GM23338 (cell line): Measurements from ENCODE around the gene AK4. TPM values are rescaled to one million over a fixed set of nuclear protein-coding genes. Genes with fewer than 3 reads are reported as not detected.

ENCODE experiments used
- ATAC-seq: fragments of 200-7000 bp; cut with Tn5 transposase; 3 replicates; pipeline ENCODE4 v1.9.1; 2020
- DNase-seq: peaks from one replicate; pipeline ENCODE4 v3.0.0-alpha.2; 2015; ENCODE audit warnings: low spot score
- H2AFZ ChIP-seq: fragments of 200-600 bp; sonication (generic); 2 replicates; pipeline ENCODE4 v1.8.0; 2016; ENCODE audit warnings: antibody characterized with exemption, mild to moderate bottlenecking, moderate library complexity
- H3F3A ChIP-seq: fragments of 200-600 bp; sonication (generic); replicated peaks from 2 replicates; pipeline ENCODE4 v1.8.0; 2017; ENCODE audit warnings: antibody characterized with exemption, mixed run types, low read depth
- H3K27ac ChIP-seq: fragments of 200-600 bp; sonication (generic); 2 replicates; pipeline ENCODE4 v1.6.1; 2016; ENCODE audit warnings: low read depth
- H3K27me3 ChIP-seq: fragments of 200-600 bp; sonication (generic); 2 replicates; pipeline ENCODE4 v1.8.0; 2016; ENCODE audit warnings: mild to moderate bottlenecking, mixed run types, moderate library complexity; ENCODE audit not compliant: insufficient read depth
- H3K36me3 ChIP-seq: fragments of 200-600 bp; sonication (generic); 2 replicates; pipeline ENCODE4 v1.8.0; 2016; ENCODE audit warnings: mild to moderate bottlenecking; ENCODE audit not compliant: insufficient read depth
- H3K4me1 ChIP-seq: fragments of 200-600 bp; sonication (generic); 2 replicates; pipeline ENCODE4 v1.8.0; 2016; ENCODE audit warnings: mild to moderate bottlenecking, moderate library complexity; ENCODE audit not compliant: insufficient read depth
- H3K4me2 ChIP-seq: fragments of 200-600 bp; sonication (generic); 2 replicates; pipeline ENCODE4 v1.7.1; 2017; ENCODE audit warnings: mixed run types
- H3K4me3 ChIP-seq: fragments of 200-600 bp; sonication (generic); 2 replicates; pipeline ENCODE4 v1.6.1; 2016; ENCODE audit warnings: mixed run types
- H3K79me2 ChIP-seq: fragments of 200-600 bp; sonication (generic); replicated peaks from 2 replicates; pipeline ENCODE4 v1.8.0; 2017; ENCODE audit warnings: mild to moderate bottlenecking; ENCODE audit not compliant: insufficient read depth
- H3K9me2 ChIP-seq: fragments of 200-600 bp; sonication (generic); 2 replicates; pipeline ENCODE4 v1.8.0; 2017; ENCODE audit not compliant: insufficient read depth
- H4K20me1 ChIP-seq: fragments of 200-600 bp; sonication (generic); replicated peaks from 2 replicates; pipeline ENCODE4 v1.8.0; 2017; ENCODE audit warnings: mild to moderate bottlenecking; ENCODE audit not compliant: insufficient read depth
- H3K27ac Mint-ChIP-seq: 2 replicates; pipeline ENCODE4 v1.8.0; 2020; ENCODE audit warnings: inconsistent platforms, mild to moderate bottlenecking, moderate library complexity, mixed read lengths
- H3K27me3 Mint-ChIP-seq: 3 replicates; pipeline ENCODE4 v1.8.0; 2022; ENCODE audit warnings: low read depth, mild to moderate bottlenecking, moderate library complexity, mixed read lengths, inconsistent platforms; ENCODE audit not compliant: insufficient read depth, poor library complexity
- H3K36me3 Mint-ChIP-seq: 3 replicates; pipeline ENCODE4 v1.8.0; 2021; ENCODE audit warnings: low read depth, mild to moderate bottlenecking, inconsistent platforms, moderate library complexity, mixed read lengths
- H3K4me1 Mint-ChIP-seq: 3 replicates; pipeline ENCODE4 v1.8.0; 2020; ENCODE audit warnings: mild to moderate bottlenecking, inconsistent platforms, mixed read lengths
- H3K4me3 Mint-ChIP-seq: 3 replicates; pipeline ENCODE4 v1.8.0; 2021; ENCODE audit warnings: moderate library complexity, mild to moderate bottlenecking, inconsistent platforms, mixed read lengths
- H3K9me3 Mint-ChIP-seq: 3 replicates; pipeline ENCODE4 v1.8.0; 2020; ENCODE audit warnings: moderate library complexity, mild to moderate bottlenecking, inconsistent platforms, mixed read lengths
- CREB1 ChIP-seq: fragments of 250-450 bp; sonication (Bioruptor Pico); IDR thresholded peaks from 2 replicates; pipeline ENCODE4 v1.5.0; 2020; ENCODE audit warnings: low read depth, mild to moderate bottlenecking, moderate library complexity
- NANOG ChIP-seq: IDR thresholded peaks from 2 replicates; pipeline ENCODE4 v1.6.1; 2016; ENCODE audit warnings: antibody characterized with exemption, borderline replicate concordance
- POLR2AphosphoS5 ChIP-seq: IDR thresholded peaks from 2 replicates; pipeline ENCODE4 v1.6.1; 2016; ENCODE audit warnings: antibody characterized with exemption, low read depth
- STAT1 ChIP-seq: IDR thresholded peaks from one replicate; pipeline ENCODE4 v1.6.1; 2016; ENCODE audit warnings: antibody characterized with exemption; ENCODE audit not compliant: unreplicated experiment
- ZNF114 ChIP-seq: fragments of 250-450 bp; sonication (Bioruptor Pico); IDR thresholded peaks from 2 replicates; pipeline ENCODE4 v1.5.0; 2020; ENCODE audit warnings: mild to moderate bottlenecking, moderate library complexity
- ZNF331 ChIP-seq: fragments of 250-450 bp; sonication (Bioruptor Pico); IDR thresholded peaks from 2 replicates; pipeline ENCODE4 v1.5.0; 2020; ENCODE audit warnings: low read depth, mild to moderate bottlenecking, moderate library complexity
- polyA plus RNA-seq: library from polyadenylated mRNA; unstranded; fragments of >200 nt; fragmentation: Nextera tagmentation; extraction: Ambion mirVana; gene quantifications from 2 replicates; pipeline ENCODE4 v1.2.1, GENCODE V29; 2016
- total RNA-seq: library from RNA; depleted of rRNA; stranded (reverse); fragments of >200 nt; shearing (Covaris generic); gene quantifications from 2 replicates; pipeline ENCODE4 v1.2.3, GENCODE V29; 2014
- TF ChIP-seq, protein P1 (sequence below): IDR thresholded peaks from 2 replicates; pipeline ENCODE4 v1.6.1; 2016; ENCODE audit warnings: antibody characterized with exemption
- TF ChIP-seq, protein P2 (sequence below): fragments of 250-450 bp; sonication (Bioruptor Pico); IDR thresholded peaks from 2 replicates; pipeline ENCODE4 v1.5.0; 2020; ENCODE audit warnings: mild to moderate bottlenecking, moderate library complexity
- TF ChIP-seq, protein P3 (sequence below), 2 experiments: fragments of 200-600 bp in 1 of 2; sonication (generic) in 1 of 2; conservative IDR thresholded peaks; 2 replicates each; pipeline versions ENCODE4 v1.5.1 to v1.6.1; 2016 to 2017; ENCODE audit warnings: antibody characterized with exemption in 2 of 2, low read depth in 2 of 2, mild to moderate bottlenecking in 2 of 2, moderate library complexity in 1 of 2

The AK4 gene
- total and polyA plus RNA-seq, 2 experiments from 2014 or later, result 123 to 127 TPM

DNA sequence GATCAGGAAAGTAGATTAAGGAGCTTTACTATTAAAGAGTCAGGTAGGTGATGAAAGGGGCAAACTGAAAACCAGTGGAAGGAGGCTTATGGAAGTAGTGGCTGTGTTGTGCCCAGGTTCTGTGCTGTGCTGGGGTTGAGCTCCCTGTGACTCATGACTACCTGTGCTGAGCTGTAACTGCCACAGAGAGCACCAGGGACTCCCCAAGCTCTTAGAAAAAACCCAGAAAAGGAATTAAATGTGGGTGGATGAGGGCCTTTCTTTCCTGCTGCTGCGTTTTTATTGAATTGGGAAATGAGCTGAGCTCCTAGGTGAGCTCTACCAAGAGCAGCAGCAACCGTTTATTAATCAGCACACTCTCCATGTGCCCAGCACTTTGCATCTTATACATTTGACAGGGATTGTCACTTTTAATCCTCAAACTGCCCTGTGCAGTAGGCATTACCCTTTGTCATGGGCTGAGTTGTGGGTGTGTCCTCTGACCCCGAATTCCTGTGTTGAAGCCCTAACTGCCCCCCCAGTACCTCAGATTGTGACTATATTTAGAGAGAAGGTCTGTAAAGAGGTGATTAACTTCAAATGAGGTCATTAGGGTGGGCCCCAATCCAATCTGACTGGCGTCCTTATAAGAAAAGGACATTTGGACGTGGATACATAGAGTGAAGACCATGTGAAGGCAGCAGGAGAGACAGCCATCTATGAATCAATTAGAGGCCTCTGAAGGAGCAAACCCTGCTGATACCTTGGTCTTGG is 65.4 kb downstream of the AK4 start:
- TF ChIP-seq, protein P1, sequence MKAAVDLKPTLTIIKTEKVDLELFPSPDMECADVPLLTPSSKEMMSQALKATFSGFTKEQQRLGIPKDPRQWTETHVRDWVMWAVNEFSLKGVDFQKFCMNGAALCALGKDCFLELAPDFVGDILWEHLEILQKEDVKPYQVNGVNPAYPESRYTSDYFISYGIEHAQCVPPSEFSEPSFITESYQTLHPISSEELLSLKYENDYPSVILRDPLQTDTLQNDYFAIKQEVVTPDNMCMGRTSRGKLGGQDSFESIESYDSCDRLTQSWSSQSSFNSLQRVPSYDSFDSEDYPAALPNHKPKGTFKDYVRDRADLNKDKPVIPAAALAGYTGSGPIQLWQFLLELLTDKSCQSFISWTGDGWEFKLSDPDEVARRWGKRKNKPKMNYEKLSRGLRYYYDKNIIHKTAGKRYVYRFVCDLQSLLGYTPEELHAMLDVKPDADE, result no peak
- no peak for TF ChIP-seq STAT1
- H3K4me1 ChIP-seq, result peaks cover 21% of the 10 kb centered on the region
- ATAC-seq (no peak), DNase-seq (no peak)
- H3K27me3 ChIP-seq, result no peaks in the 10 kb centered on the region
- H3K27ac ChIP-seq, result no peak overlapping the region
- H3F3A ChIP-seq, result 0 out of 2 replicates have a peak, but pooled peaks cover 3% of the 10 kb centered on the region
- Mint-ChIP-seq H3K4me3 (no peak overlapping the region), H3K36me3 (peaks cover 24% of the 10 kb centered on the region), H3K27ac (no peak overlapping the region), H3K27me3 (peaks cover 8% of the 10 kb centered on the region), H3K4me1 (peaks cover 47% of the 10 kb centered on the region), H3K9me3 (no peaks in the 10 kb centered on the region; the same call in 2 of the 3 replicates)
- H3K4me3 ChIP-seq, result no peak overlapping the region
- H4K20me1 ChIP-seq, result no peaks in the 10 kb centered on the region; the same call in 1 of the 2 replicates
- H3K36me3 ChIP-seq, result no peaks in the 10 kb centered on the region
- H3K4me2 ChIP-seq, result no peak overlapping the region
- H2AFZ ChIP-seq, result no peak overlapping the region
- H3K9me2 ChIP-seq, result no peaks in the 10 kb centered on the region
- H3K79me2 ChIP-seq, result peaks cover 50% of the 10 kb centered on the region

DNA sequence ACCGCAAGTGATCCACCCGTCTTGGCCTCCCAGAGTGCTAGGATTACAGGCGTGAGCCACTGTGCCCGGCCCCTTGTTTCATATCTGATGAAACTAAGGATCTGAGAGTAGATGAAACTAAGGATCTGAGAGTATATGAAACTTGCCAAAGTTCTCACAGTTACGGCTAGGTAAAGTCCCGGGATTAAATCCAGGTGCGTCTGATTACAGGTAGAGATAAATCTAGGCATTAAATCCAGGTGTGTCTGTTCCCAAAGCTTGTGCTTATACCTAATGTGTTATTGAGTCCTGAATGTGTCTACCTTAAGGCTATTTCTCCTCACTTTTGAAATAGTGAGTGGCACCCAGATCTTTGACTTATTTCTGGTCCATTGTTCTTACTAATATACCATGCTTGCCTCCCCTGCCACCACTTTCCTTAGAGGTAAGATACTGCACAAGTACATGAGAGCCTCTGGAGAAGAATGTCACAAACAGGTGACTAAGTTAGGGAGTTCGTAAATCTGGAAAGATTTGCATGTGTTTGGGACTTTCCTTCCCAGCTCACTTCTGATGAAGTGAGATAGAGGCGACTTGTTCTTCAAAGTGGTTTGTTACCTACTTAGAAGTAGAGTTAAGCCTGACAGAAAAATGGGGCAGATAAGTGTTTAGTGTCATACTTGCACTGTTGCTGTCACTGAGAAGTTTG is 66.5 kb downstream of the AK4 start:
- peaks cover 35% of the 10 kb centered on the region for H3K36me3 Mint-ChIP-seq
- DNase-seq, result no peak
- Histone ChIP-seq H2AFZ (no peak overlapping the region), H3F3A (0 out of 2 replicates have a peak, but pooled peaks cover 3% of the 10 kb centered on the region), H3K27me3 (no peaks in the 10 kb centered on the region), H3K9me2 (no peaks in the 10 kb centered on the region), H4K20me1 (no peaks in the 10 kb centered on the region; the same call in 1 of the 2 replicates), H3K79me2 (peaks cover 50% of the 10 kb centered on the region), H3K4me2 (no peak overlapping the region), H3K27ac (no peak overlapping the region), H3K4me1 (peaks cover 16% of the 10 kb centered on the region), H3K36me3 (peaks cover 8% of the 10 kb centered on the region; the same call in 1 of the 2 replicates), H3K4me3 (no peak overlapping the region)
- no peak overlapping the region for H3K27ac Mint-ChIP-seq
- H3K4me1 Mint-ChIP-seq, result peaks cover 38% of the 10 kb centered on the region
- TF ChIP-seq NANOG (no peak), CREB1 (CRISPR knock-in tag) (no peak), POLR2AphosphoS5 (no peak), ZNF114 (no peak), ZNF331 (CRISPR knock-in tag) (no peak)
- TF ChIP-seq, protein P2, sequence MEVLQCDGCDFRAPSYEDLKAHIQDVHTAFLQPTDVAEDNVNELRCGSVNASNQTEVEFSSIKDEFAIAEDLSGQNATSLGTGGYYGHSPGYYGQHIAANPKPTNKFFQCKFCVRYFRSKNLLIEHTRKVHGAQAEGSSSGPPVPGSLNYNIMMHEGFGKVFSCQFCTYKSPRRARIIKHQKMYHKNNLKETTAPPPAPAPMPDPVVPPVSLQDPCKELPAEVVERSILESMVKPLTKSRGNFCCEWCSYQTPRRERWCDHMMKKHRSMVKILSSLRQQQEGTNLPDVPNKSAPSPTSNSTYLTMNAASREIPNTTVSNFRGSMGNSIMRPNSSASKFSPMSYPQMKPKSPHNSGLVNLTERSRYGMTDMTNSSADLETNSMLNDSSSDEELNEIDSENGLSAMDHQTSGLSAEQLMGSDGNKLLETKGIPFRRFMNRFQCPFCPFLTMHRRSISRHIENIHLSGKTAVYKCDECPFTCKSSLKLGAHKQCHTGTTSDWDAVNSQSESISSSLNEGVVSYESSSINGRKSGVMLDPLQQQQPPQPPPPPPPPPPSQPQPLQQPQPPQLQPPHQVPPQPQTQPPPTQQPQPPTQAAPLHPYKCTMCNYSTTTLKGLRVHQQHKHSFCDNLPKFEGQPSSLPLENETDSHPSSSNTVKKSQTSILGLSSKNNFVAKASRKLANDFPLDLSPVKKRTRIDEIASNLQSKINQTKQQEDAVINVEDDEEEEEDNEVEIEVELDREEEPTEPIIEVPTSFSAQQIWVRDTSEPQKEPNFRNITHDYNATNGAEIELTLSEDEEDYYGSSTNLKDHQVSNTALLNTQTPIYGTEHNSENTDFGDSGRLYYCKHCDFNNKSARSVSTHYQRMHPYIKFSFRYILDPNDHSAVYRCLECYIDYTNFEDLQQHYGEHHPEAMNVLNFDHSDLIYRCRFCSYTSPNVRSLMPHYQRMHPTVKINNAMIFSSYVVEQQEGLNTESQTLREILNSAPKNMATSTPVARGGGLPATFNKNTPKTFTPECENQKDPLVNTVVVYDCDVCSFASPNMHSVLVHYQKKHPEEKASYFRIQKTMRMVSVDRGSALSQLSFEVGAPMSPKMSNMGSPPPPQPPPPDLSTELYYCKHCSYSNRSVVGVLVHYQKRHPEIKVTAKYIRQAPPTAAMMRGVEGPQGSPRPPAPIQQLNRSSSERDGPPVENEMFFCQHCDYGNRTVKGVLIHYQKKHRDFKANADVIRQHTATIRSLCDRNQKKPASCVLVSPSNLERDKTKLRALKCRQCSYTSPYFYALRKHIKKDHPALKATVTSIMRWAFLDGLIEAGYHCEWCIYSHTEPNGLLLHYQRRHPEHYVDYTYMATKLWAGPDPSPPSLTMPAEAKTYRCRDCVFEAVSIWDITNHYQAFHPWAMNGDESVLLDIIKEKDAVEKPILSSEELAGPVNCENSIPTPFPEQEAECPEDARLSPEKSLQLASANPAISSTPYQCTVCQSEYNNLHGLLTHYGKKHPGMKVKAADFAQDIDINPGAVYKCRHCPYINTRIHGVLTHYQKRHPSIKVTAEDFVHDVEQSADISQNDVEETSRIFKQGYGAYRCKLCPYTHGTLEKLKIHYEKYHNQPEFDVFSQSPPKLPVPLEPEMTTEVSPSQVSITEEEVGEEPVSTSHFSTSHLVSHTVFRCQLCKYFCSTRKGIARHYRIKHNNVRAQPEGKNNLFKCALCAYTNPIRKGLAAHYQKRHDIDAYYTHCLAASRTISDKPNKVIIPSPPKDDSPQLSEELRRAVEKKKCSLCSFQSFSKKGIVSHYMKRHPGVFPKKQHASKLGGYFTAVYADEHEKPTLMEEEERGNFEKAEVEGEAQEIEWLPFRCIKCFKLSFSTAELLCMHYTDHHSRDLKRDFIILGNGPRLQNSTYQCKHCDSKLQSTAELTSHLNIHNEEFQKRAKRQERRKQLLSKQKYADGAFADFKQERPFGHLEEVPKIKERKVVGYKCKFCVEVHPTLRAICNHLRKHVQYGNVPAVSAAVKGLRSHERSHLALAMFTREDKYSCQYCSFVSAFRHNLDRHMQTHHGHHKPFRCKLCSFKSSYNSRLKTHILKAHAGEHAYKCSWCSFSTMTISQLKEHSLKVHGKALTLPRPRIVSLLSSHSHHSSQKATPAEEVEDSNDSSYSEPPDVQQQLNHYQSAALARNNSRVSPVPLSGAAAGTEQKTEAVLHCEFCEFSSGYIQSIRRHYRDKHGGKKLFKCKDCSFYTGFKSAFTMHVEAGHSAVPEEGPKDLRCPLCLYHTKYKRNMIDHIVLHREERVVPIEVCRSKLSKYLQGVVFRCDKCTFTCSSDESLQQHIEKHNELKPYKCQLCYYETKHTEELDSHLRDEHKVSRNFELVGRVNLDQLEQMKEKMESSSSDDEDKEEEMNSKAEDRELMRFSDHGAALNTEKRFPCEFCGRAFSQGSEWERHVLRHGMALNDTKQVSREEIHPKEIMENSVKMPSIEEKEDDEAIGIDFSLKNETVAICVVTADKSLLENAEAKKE, result no peak
- TF ChIP-seq, protein P3, sequence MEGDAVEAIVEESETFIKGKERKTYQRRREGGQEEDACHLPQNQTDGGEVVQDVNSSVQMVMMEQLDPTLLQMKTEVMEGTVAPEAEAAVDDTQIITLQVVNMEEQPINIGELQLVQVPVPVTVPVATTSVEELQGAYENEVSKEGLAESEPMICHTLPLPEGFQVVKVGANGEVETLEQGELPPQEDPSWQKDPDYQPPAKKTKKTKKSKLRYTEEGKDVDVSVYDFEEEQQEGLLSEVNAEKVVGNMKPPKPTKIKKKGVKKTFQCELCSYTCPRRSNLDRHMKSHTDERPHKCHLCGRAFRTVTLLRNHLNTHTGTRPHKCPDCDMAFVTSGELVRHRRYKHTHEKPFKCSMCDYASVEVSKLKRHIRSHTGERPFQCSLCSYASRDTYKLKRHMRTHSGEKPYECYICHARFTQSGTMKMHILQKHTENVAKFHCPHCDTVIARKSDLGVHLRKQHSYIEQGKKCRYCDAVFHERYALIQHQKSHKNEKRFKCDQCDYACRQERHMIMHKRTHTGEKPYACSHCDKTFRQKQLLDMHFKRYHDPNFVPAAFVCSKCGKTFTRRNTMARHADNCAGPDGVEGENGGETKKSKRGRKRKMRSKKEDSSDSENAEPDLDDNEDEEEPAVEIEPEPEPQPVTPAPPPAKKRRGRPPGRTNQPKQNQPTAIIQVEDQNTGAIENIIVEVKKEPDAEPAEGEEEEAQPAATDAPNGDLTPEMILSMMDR (conservative IDR thresholded peaks at IDR 0.05; ENCODE audit: low read depth in 2 of 2), result no peak
- no peak for ATAC-seq
- H3K4me3 Mint-ChIP-seq, result no peak overlapping the region
- peaks cover 7% of the 10 kb centered on the region for H3K27me3 Mint-ChIP-seq
- H3K9me3 Mint-ChIP-seq, result no peaks in the 10 kb centered on the region; the same call in 2 of the 3 replicates
